ENCODE measurements around the gene EFNA4. TPM values are rescaled to one million over a fixed set of nuclear protein-coding genes. Genes with fewer than 3 reads are reported as not detected.

EFNA4 gene
- total RNA-seq, 1 experiment from 2014 or later: 17.0 TPM

GRCh38 chr1:155077346-155077745, 13.8 kb downstream of the EFNA4 start:
- H3K36me3 ChIP-seq (ENCODE audit: insufficient read depth, low read length, poor library complexity, severe bottlenecking): no peaks in the 10 kb centered on the region
- TF ChIP-seq EZH2 (IDR thresholded peaks at IDR 0.05; ENCODE audit: borderline replicate concordance, low read depth, low read length, poor library complexity, severe bottlenecking): no peak
- no peak for TF ChIP-seq CTCF (conservative IDR thresholded peaks at IDR 0.05; ENCODE audit: low read depth, low read length)
- no peak overlapping the region for H3K4me3 ChIP-seq (ENCODE audit: low read depth, low read length, poor library complexity, severe bottlenecking)
- no peak for DNase-seq (ENCODE audit: low spot score)
- no TSS peak for BruUV-seq (replicated peaks)
- H3K27ac ChIP-seq (ENCODE audit: low read depth, low read length, poor library complexity, severe bottlenecking): no peak overlapping the region
- peaks cover 21% of the 10 kb centered on the region for H3K27me3 ChIP-seq (replicated peaks; ENCODE audit: insufficient read depth, low read depth, low read length, poor library complexity)
- ChIA-PET POLR2A (ENCODE audit: low non-redundant PET) (no interaction called here), CTCF (no interaction called here)
- peaks cover 37% of the 10 kb centered on the region for H3K4me1 ChIP-seq (ENCODE audit: insufficient read depth, low read length, poor library complexity, severe bottlenecking)
- intact Hi-C loops (cut with micrococcal nuclease; ENCODE audit: unreplicated experiment): no loop called here
- no peaks in the 10 kb centered on the region for H3K9me3 ChIP-seq (ENCODE audit: low read depth, low read length, poor library complexity, severe bottlenecking)

GRCh38 chr1:155077758-155078445, 14.4 kb downstream of the EFNA4 start:
- peak overlapping the region; percentile 19 for H3K27ac ChIP-seq (ENCODE audit: low read depth, low read length, poor library complexity, severe bottlenecking)
- peaks cover 23% of the 10 kb centered on the region for H3K27me3 ChIP-seq (replicated peaks; ENCODE audit: insufficient read depth, low read depth, low read length, poor library complexity)
- TF ChIP-seq EZH2 (IDR thresholded peaks at IDR 0.05; ENCODE audit: borderline replicate concordance, low read depth, low read length, poor library complexity, severe bottlenecking): no peak
- TF ChIP-seq CTCF (conservative IDR thresholded peaks at IDR 0.05; ENCODE audit: low read depth, low read length): no peak
- H3K4me3 ChIP-seq (ENCODE audit: low read depth, low read length, poor library complexity, severe bottlenecking): peak overlapping the region; percentile 63
- DNase-seq (ENCODE audit: low spot score): no peak
- ChIA-PET CTCF (no interaction called here), POLR2A (ENCODE audit: low non-redundant PET) (no interaction called here)
- intact Hi-C loops (cut with micrococcal nuclease; ENCODE audit: unreplicated experiment): no loop called here
- peaks cover 41% of the 10 kb centered on the region for H3K4me1 ChIP-seq (ENCODE audit: insufficient read depth, low read length, poor library complexity, severe bottlenecking)
- no peaks in the 10 kb centered on the region for H3K9me3 ChIP-seq (ENCODE audit: low read depth, low read length, poor library complexity, severe bottlenecking)
- no peaks in the 10 kb centered on the region for H3K36me3 ChIP-seq (ENCODE audit: insufficient read depth, low read length, poor library complexity, severe bottlenecking)
- no TSS peak for BruUV-seq (replicated peaks)

GRCh38 chr1:155078469-155079209, 15.1 kb downstream of the EFNA4 start, which contains the start of gene EFNA3:
Gene EFNA3, plus strand, starts transcription at chr1:155078837. Its CDS starts 105 bp downstream, at chr1:155078942.
- Histone ChIP-seq H3K4me1 (ENCODE audit: insufficient read depth, low read length, poor library complexity, severe bottlenecking) (peaks cover 41% of the 10 kb centered on the region), H3K4me3 (ENCODE audit: low read depth, low read length, poor library complexity, severe bottlenecking) (peak within 1 kb of the TSS; percentile 63), H3K27me3 (replicated peaks; ENCODE audit: insufficient read depth, low read depth, low read length, poor library complexity) (peaks cover 23% of the 10 kb centered on the region), H3K36me3 (ENCODE audit: insufficient read depth, low read length, poor library complexity, severe bottlenecking) (no peaks in the 10 kb centered on the region), H3K9me3 (ENCODE audit: low read depth, low read length, poor library complexity, severe bottlenecking) (no peaks in the 10 kb centered on the region), H3K27ac (ENCODE audit: low read depth, low read length, poor library complexity, severe bottlenecking) (peak within 1 kb of the TSS; percentile 55)
- peak; percentile 81 for DNase-seq (ENCODE audit: low spot score)
- CTCF ChIA-PET: interaction anchor here (0.6 to 1.1 kb wide), 2 partner anchors 15 to 39 kb away, joined by 3 to 6 read pairs; partner anchors contain the start of gene EFNA4
- intact Hi-C loops (cut with micrococcal nuclease; ENCODE audit: unreplicated experiment): no loop called here
- POLR2A ChIA-PET (ENCODE audit: low non-redundant PET): interaction anchor here (0.5 kb wide), 1 partner anchor 11 kb away, joined by 5 read pairs; no protein-coding TSS in a partner anchor
- TF ChIP-seq CTCF (conservative IDR thresholded peaks at IDR 0.05; ENCODE audit: low read depth, low read length): no peak
- no TSS peak for BruUV-seq (replicated peaks)
